Gastroesophageal sphincter (tissue), 4 donors: ENCODE data around the gene MAGEA6. TPM values are rescaled to one million over a fixed set of nuclear protein-coding genes. Genes with fewer than 3 reads are reported as not detected.
"Not testable (repeated sequence)": the region's sequence is repeated elsewhere in the genome, so short reads cannot be mapped to it uniquely, and the experiment has no call there.

Source experiments
- ATAC-seq: fragments of 150-250 bp; one replicate; pipeline ENCODE4 v1.9.1; 2016; ENCODE audit warnings: mild to moderate bottlenecking, moderate library complexity
- H3K27ac ChIP-seq, 4 donors: fragments of 200-600 bp; sonication (generic) in 3 of 4; 1 replicate in 3 of 4; 2 replicates in 1 of 4; pipeline ENCODE4 v1.5.1; 2016 to 2019
- H3K27me3 ChIP-seq: fragments of 200-600 bp; sonication (generic); one replicate; pipeline ENCODE4 v1.5.1; 2019
- H3K36me3 ChIP-seq, 2 donors: fragments of 200-600 bp; sonication (generic); one replicate each; pipeline ENCODE4 v1.5.1; 2019; ENCODE audit warnings: control low read depth in 1 of 2
- H3K4me1 ChIP-seq, 3 donors: fragments of 200-600 bp; sonication (generic); 1 replicate in 2 of 3; 2 replicates in 1 of 3; pipeline ENCODE4 v1.5.1; 2016 to 2019; ENCODE audit warnings: control low read depth in 2 of 3
- H3K4me3 ChIP-seq, 2 donors: fragments of 200-600 bp; sonication (generic); one replicate each; pipeline ENCODE4 v1.5.1; 2019; ENCODE audit warnings: mild to moderate bottlenecking in 1 of 2, moderate library complexity in 1 of 2
- H3K9me3 ChIP-seq, 3 donors: fragments of 200-600 bp; sonication (generic); one replicate each; pipeline ENCODE4 v1.5.1; 2017 to 2019; ENCODE audit warnings: control low read depth in 2 of 3
- CTCF ChIP-seq, 4 experiments: fragments of 200-600 bp in 2 of 4; fragments of 450-650 bp in 2 of 4; sonication (generic) in 1 of 4; IDR thresholded peaks; one replicate each; pipeline ENCODE4 v1.5.1; 2017 to 2019; ENCODE audit warnings: antibody characterized with exemption in 4 of 4, mild to moderate bottlenecking in 2 of 4, moderate library complexity in 2 of 4
- EP300 ChIP-seq: sonication (generic); formaldehyde crosslinking; IDR thresholded peaks from one replicate; pipeline ENCODE4 v1.6.1; 2017; ENCODE audit warnings: antibody characterized with exemption, mild to moderate bottlenecking
- POLR2A ChIP-seq, 2 donors: fragments of 450-650 bp; IDR thresholded peaks; one replicate each; pipeline ENCODE4 v1.6.1; 2017; ENCODE audit warnings: antibody characterized with exemption in 2 of 2, mild to moderate bottlenecking in 2 of 2, moderate library complexity in 1 of 2
- POLR2AphosphoS5 ChIP-seq: sonication (generic); formaldehyde crosslinking; IDR thresholded peaks from one replicate; pipeline ENCODE4 v1.6.1; 2017; ENCODE audit warnings: antibody characterized with exemption
- WGBS, 2 donors: methylation state at CpG; one replicate each; pipeline ENCODE4 v1.1.5; 2018; ENCODE audit warnings: low coverage in 1 of 2; 5-methylcytosine and 5-hydroxymethylcytosine counted together
- total RNA-seq, 4 donors: library from RNA; depleted of rRNA; stranded (reverse); fragments of >200 nt; gene quantifications; one replicate each; pipeline ENCODE4 v1.1.0, GENCODE V29; 2016

MAGEA6 gene
- total RNA-seq, 4 donors from 2014 or later, result not detected

GRCh38 chrX:152753686-152754650 is 15.5 kb downstream of the MAGEA6 start, which contains the start of gene MAGEA2:
Gene MAGEA2 (minus strand): TSS chrX:152753842. CDS start chrX:152751363, 2,479 bp downstream.
- H3K9me3 ChIP-seq, H3K27me3 ChIP-seq, ATAC-seq, H3K4me1 ChIP-seq, H3K36me3 ChIP-seq, H3K4me3 ChIP-seq, H3K27ac ChIP-seq: not testable (repeated sequence)
- no CpG with 5 or more reads among the region's 35 CpGs for whole genome bisulfite sequencing, 2 donors

DNA sequence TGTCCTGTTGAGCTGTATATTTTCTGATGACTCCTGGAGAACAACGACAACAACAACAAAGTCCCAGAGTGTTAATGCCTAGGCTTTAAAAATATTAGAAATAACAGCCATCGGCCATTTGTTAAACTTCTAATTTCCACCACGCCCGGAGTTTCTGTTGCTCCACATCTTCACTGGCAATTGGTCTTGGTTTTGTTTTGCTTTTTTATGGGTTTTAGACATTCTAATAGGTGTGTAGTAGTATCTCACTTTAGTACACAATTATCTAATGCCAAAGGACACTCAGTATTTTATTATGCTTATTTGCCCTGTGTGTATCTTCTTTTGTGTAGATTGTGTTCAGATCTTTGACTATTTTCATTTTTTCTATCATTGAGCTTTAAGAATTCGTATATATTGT is 30.9 kb downstream of the MAGEA6 start:
- 70 to 89% methylated on average over 5 of the region's 5 CpGs for WGBS, 2 donors
- H3K4me1 ChIP-seq, result no peaks in the 10 kb centered on the region
- H3K9me3 ChIP-seq, result no peaks in the 10 kb centered on the region
- no peak for ATAC-seq
- no peak for TF ChIP-seq POLR2A (IDR thresholded peaks at IDR 0.05)
- no peak overlapping the region for H3K27ac ChIP-seq
- no peak overlapping the region for H3K4me3 ChIP-seq
- no peaks in the 10 kb centered on the region for H3K27me3 ChIP-seq
- no peaks in the 10 kb centered on the region for H3K36me3 ChIP-seq

- H3K9me3 ChIP-seq, ATAC-seq, H3K27me3 ChIP-seq, H3K4me3 ChIP-seq, H3K4me1 ChIP-seq, H3K36me3 ChIP-seq, H3K27ac ChIP-seq: not testable (repeated sequence)
- no CpG with 5 or more reads among the region's 12 CpGs for WGBS, 2 donors
Measured at GRCh38 chrX:152736528-152736927, 33.0 kb downstream of the MAGEA6 start.

DNA sequence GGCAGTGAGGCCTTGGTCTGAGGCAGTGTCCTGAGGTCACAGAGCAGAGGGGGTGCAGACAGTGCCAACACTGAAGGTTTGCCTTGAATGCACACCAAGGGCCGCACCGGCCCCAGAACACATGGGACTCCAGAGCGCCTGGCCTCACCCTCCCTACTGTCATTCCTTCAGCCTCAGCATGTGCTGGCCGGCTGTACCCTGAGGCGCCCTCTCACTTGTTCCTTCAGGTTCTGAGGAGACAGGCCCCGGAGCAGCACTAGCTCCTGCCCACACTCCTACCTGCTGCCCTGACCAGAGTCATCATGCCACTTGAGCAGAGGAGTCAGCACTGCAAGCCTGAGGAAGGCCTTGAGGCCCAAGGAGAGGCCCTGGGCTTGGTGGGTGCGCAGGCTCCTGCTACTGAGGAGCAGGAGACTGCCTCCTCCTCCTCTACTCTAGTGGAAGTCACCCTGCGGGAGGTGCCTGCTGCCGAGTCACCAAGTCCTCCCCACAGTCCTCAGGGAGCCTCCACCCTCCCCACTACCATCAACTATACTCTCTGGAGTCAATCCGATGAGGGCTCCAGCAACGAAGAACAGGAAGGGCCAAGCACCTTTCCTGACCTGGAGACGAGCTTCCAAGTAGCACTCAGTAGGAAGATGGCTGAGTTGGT is 33.5 kb downstream of the MAGEA6 start:
- no peaks in the 10 kb centered on the region for H3K36me3 ChIP-seq
- H3K27ac ChIP-seq, result no peak overlapping the region
- no peaks in the 10 kb centered on the region for H3K27me3 ChIP-seq
- no peak for ATAC-seq
- H3K4me3 ChIP-seq, result no peak overlapping the region
- no peaks in the 10 kb centered on the region for H3K9me3 ChIP-seq
- TF ChIP-seq EP300, result no peak
- no peak for TF ChIP-seq POLR2A (IDR thresholded peaks at IDR 0.05)
- no peak for TF ChIP-seq CTCF (IDR thresholded peaks at IDR 0.05)
- TF ChIP-seq POLR2AphosphoS5, result no peak
- WGBS, 2 donors, result no CpG with 5 or more reads among the region's 12 CpGs
- no peaks in the 10 kb centered on the region for H3K4me1 ChIP-seq

GRCh38 chrX:152735101-152735500 is 34.4 kb downstream of the MAGEA6 start:
- H3K27me3 ChIP-seq, result no peaks in the 10 kb centered on the region
- H3K4me3 ChIP-seq, result no peak overlapping the region
- H3K4me1 ChIP-seq, result no peaks in the 10 kb centered on the region
- no peak for TF ChIP-seq CTCF (IDR thresholded peaks at IDR 0.05)
- TF ChIP-seq POLR2A (IDR thresholded peaks at IDR 0.05), result no peak
- no peak for TF ChIP-seq EP300
- TF ChIP-seq POLR2AphosphoS5, result no peak
- no peaks in the 10 kb centered on the region for H3K36me3 ChIP-seq
- H3K27ac ChIP-seq, result no peak overlapping the region
- no CpG with 5 or more reads among the region's 2 CpGs for WGBS, 2 donors
- H3K9me3 ChIP-seq, result no peaks in the 10 kb centered on the region
- ATAC-seq, result no peak

- WGBS, 2 donors, result no CpG with 5 or more reads among the region's 22 CpGs
- not testable (repeated sequence) for H3K4me3 ChIP-seq, H3K27me3 ChIP-seq, H3K9me3 ChIP-seq, ATAC-seq, H3K36me3 ChIP-seq, H3K27ac ChIP-seq, H3K4me1 ChIP-seq
Measured at GRCh38 chrX:152734143-152734858, 35.2 kb downstream of the MAGEA6 start.
